ENCODE results near the gene PRIM2.
"Not testable (repeated sequence)": the region's sequence is repeated elsewhere in the genome, so short reads cannot be mapped to it uniquely, and the experiment has no call there.

PRIM2 gene

GRCh38 chr6:57515171-57515570 lies 197.7 kb downstream of the PRIM2 start:
- DNase-seq = not testable (repeated sequence)

DNA sequence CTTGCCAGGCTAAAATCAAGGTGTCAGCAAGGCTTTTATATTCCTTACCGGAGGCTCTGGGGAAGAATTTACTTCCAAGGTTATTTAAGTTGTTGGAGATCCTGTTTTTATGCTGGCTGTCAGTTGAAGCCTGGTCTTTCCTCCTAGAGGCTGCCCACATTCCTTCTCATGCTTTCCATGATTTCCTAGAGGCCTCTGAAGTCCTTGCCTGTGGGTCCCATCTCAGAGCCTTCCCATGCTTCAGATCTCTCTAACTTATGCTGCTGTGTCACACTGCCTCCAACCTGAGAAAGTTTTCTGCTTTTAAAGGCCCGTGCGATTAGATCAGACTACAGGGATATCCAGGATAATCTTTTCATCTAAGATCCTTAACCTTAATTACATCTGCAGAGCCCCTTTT lies 198.4 kb downstream of the PRIM2 start:
- DNase-seq = not testable (repeated sequence)

- not testable (repeated sequence) for DNase-seq
Measured at GRCh38 chr6:57516776-57517175, 199.3 kb downstream of the PRIM2 start.

- DNase-seq = not testable (repeated sequence)
Measured at GRCh38 chr6:57519198-57519597, 201.8 kb downstream of the PRIM2 start.

DNA sequence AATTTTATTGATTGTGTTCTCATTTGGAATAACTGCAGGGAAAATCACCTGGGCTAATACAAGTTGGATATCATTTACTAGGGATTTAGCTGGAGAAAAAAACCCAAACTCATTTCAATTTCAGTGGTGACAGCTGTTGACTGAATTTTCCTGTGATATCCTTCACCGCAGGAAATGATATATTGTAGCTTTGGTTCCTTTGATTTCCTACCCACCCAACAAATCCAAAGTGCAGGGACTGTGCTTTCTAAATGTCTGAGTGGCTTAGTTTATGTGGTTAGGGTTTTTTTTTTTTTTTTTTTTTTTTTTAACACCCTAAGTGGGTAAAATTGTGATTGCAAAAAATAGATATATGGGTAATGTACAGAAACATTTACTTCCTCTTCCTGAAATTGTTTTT lies 203.7 kb downstream of the PRIM2 start:
- DNase-seq = not testable (repeated sequence)

DNA sequence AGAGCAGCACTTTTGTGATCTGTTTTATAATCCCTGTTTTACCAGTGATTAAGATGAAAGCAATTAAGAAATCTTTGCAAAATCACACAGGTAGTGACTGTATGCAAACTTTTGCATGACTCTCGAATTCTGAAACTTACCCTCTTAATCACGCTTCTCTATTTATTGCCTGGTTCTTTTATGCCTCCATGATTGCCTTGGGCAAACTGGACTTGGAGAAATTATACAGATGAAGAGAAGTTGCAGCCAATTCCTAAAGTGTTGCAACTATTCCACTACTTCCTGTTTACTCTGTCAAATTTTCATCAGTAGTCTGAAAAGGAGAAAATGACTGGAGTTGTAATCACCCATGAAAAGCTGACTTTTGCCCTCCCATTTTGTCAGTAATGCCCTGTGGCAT lies 205.8 kb downstream of the PRIM2 start:
- DNase-seq = not testable (repeated sequence)

DNA sequence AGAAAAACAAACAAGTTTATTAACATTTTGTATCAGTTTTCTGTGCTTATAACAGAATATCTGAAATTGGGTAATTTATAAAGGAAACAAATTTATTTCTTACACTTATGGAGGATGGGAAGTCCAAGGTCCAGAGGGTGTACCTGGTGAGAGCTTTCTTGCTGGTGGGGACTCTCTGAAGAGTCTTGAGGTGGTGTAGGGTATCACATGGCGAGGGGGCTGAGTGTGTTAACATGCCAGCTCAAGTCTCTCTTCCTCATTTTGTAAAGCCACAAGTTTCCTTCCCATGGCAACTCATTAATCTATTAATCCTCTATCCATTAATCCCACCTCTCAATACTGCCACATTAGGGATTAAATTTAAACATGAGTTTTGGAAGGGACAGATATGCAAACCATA lies 212.3 kb downstream of the PRIM2 start:
- not testable (repeated sequence) for DNase-seq

- not testable (repeated sequence) for DNase-seq
Measured at GRCh38 chr6:57532660-57533059, 215.2 kb downstream of the PRIM2 start.

DNA sequence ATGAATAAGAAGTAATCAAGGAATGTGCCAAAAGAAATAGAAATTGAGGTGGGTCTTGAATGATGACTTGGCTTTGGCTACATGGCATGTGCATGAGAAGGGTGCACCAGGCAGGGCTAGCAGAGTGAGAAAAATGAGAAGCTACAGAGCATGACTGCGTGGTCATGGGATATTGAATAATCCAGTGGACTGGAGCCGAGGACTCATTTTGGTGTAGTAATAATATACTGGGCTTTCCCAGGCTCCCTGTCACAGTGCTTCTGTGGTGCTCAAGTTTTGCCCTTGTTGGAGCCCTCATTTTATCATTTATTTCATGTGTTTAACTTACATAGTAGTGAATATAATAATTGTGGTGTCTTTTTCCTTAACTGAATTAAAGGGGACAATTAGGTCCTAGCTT lies 217.7 kb downstream of the PRIM2 start:
- not testable (repeated sequence) for DNase-seq

- DNase-seq = peak; percentile 50
Measured at GRCh38 chr6:57535994-57536393, 218.6 kb downstream of the PRIM2 start.

GRCh38 chr6:57537916-57538315 lies 220.5 kb downstream of the PRIM2 start:
- DNase-seq = not testable (repeated sequence)

GRCh38 chr6:57551961-57552360 lies 234.5 kb downstream of the PRIM2 start:
- DNase-seq = not testable (repeated sequence)

GRCh38 chr6:57557855-57558254 lies 240.4 kb downstream of the PRIM2 start:
- not testable (repeated sequence) for DNase-seq

DNA sequence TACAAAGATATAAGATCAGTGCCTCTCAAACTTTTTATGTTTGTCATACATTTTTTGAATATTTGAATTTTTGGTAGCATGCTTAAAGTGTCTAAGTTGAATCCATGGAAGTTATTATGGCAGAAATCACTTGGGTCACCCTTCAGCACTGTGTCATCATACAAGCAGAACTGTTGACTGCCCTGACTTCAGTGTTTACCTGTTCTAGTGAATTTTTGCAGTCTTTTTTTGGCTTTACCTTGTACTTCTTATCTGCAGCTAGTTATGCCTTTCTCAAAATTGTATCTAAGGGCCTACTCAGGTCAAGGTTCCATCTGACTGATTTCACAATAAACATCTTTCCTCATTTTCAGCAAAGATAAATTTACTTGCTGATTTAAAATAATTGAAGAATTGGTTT lies 241.7 kb downstream of the PRIM2 start:
- DNase-seq = not testable (repeated sequence)

DNA sequence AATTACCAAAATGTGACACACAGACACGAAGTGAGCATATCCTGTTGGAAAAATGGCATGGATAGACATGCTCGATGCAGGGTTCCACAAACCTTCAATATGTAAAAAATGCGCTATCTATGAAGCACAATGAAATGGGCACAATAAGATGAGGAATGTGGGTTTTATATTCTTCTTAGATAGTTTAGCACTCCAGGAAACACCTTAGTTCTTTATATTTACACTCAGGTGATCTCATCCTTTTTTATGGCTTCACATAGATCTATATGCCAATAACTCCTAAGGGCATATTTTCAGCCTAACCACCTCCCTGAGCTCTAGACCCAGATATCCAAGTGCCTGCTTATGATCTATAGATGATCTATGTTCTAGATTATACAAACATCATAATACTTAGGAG lies 244.8 kb downstream of the PRIM2 start:
- not testable (repeated sequence) for DNase-seq

DNA sequence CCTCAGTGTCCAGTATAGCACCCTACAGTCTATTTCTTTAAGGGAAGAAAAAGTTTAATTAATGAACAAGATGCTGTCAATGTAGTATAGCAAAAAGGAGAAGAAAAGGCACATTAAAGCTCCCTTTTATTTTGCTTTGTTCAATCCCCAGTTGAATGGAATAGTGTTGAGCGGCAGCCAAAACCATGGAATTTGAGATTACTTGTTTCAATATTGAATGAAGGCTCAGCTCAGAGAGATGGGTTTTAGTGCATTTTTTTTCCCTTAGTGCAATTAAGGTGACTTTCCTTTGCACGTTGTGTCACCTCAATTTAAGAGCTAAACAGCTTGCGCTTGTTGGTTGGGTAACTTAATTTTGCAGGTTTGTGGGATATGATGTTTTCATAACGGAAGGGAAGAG lies 254.7 kb downstream of the PRIM2 start:
- not testable (repeated sequence) for DNase-seq

DNA sequence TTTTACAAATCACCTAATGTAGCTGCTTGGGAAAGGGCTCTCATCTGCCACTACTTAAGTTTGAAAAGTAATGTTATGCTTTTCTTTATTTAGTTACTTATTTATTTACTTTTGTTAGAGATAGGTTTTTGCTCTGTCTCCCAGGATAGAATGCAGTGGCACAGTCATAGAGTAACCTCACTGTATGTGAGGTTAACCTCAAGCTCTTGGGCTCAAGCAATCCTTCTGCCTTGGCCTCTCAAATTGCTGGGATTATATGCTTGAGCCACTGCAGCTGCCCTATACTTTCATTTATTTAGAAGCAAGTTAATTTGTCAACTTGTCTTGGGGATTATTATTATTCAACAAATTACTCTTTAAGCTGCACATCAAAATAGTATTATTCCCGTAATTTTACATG lies 255.4 kb downstream of the PRIM2 start:
- DNase-seq = not testable (repeated sequence)

DNA sequence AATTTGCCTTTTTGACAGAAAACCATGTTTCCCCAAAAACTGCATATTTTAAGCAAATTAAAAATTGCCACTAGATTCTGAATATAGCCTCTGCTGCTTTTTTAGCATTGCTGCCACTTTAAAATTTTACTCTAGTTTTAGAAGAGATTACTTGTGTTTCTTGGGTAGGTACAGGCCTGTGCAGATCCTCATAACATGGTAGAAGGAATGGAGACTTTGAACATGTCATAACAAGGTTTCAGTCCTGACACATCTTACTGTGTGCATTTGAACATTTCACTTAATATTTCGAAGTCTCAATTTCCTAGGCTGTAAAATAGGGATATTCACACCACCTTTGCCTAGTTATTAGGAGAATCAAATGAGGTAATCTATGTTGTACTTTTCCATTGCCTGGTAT lies 259.6 kb downstream of the PRIM2 start:
- DNase-seq = not testable (repeated sequence)

- DNase-seq = peak; percentile 3
Measured at GRCh38 chr6:57579489-57579888, 262.1 kb downstream of the PRIM2 start.

DNA sequence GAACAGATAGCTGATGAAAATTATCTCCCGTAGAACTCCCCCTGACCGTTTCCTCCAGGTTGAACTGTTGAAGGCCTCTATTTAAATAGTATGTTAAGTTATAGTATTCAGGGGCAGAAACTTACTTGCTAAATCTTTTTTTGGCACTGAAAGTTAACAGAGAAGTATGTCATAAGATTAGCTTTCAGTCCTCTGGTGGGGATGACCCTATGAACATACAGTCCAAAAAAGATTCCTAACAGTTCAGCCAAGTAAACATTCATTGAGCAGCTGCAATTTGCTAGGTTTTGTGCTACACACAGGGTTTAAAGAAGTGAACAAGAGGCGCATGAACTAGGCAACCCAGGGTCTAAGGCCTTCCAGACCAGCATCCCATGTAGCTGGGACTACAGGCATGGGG lies 264.2 kb downstream of the PRIM2 start:
- not testable (repeated sequence) for DNase-seq

DNA sequence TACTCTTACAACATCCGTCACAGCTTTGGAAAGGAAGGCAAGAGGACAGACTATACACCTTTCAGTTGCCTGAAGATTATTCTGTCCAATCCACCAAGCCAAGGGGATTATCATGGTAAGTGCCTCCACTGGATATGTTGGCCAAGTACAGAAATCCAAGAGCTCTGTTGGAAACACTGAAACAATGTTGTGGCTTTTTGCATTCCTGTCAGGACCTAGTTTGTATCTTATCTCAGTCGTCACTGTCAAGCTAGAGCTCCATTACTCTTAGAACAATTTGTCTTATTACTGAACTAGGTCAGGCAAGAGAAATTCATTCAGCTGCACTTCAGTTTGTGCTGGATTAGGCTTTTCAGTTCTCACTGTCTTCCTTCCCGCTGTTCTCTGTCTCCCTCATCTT lies 283.7 kb downstream of the PRIM2 start:
- DNase-seq = not testable (repeated sequence)

GRCh38 chr6:57605303-57605702 lies 287.9 kb downstream of the PRIM2 start:
- not testable (repeated sequence) for DNase-seq

DNA sequence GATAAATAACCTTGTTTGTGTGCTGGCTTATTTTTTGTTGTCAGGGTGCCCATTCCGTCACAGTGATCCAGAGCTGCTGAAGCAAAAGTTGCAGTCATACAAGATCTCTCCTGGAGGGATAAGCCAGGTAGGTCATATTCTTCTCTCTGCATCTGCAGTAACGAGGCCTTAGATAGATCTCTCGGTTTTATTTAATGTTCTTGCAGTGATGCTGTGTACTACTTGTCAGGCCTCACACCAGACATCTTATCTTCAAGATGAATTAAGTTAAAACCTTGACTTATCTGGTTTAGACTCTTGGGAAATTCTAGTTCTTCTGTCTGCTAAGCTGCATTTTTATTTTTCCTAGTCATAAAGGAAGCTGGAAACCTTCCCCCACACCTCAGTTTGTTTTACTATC lies 288.9 kb downstream of the PRIM2 start:
- DNase-seq = not testable (repeated sequence)

DNA sequence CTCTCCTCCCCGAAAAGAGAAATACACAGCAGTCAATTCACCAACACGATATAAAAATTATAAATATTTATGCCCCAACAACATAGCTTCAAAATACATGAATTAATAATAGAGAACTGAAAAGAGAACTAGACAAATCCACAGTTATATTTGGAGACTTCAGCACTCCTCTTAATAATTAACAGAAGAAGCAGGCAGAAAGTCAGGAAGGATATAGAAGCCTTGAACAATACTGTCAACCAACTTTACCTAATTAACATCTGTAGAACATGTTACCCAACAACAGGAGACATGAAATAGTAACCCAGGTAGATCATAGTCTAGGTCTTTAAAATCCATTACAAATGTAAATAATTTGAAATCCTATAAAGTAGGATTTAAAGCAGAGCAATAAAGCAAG lies 293.2 kb downstream of the PRIM2 start:
- DNase-seq = not testable (repeated sequence)

GRCh38 chr6:57618959-57619358 lies 301.5 kb downstream of the PRIM2 start:
- not testable (repeated sequence) for DNase-seq

GRCh38 chr6:57631773-57632172 lies 314.3 kb downstream of the PRIM2 start:
- DNase-seq = not testable (repeated sequence)

Data from hematopoietic multipotent progenitor cell treated with erythropoietin and hydrocortisone succinate and interleukin-3 and kit ligand, for 8 days (in vitro differentiated cells).